HG02623 (cell line): Measurements from ENCODE around the gene CRADD.

Source experiments
- ATAC-seq: cut with Tn5 transposase; IDR thresholded peaks from one replicate; pipeline ENCODE4 v1.9.1; 2021; ENCODE audit warnings: moderate library complexity; ENCODE audit not compliant: unreplicated experiment

Gene CRADD

GRCh38 chr12:93670104-93670503 is 7.1 kb upstream of the CRADD start:
- no peak for ATAC-seq

GRCh38 chr12:93671044-93671443 is 6.1 kb upstream of the CRADD start:
- ATAC-seq, result no peak

DNA sequence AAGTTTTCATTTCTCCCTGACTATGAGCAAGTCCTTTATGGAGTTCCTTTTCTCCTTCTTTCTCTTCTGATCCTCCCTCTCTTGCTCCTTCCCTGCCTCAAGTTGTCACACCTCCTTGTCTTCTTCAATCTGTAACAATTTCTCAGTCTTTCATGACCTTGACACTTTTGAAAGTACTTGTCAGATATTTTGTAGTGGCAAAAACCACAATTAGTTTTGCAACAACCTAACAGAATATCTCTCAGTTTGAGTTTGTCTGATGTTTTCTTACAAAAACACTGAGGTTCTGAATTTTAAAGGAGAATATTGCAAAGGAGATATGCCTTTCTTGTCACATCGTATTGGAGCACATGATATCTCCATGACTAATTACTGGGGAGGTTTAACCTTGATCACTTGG is 4.1 kb upstream of the CRADD start:
- no peak for ATAC-seq

DNA sequence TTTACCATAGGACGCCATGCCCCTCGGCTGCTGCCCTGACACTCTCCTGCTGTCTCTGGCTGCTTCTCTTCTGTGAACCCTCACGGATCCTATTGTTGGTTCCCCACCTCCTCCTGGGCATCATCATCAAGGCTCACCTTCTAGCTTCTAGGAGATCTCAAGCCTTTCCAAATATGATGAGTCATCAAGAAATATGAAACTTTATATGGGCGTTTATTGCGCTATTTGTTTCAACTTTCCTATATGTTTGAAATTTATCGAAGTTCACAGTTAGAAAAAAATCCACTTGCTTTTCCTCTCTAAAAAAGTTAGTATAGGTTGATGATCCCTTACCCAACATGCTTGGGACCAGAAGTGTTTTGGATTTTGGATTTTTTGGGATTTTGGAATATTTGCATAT is 2.8 kb upstream of the CRADD start:
- ATAC-seq, result no peak

GRCh38 chr12:93676408-93677194 is 574 bp upstream of the CRADD start:
- no peak for ATAC-seq

GRCh38 chr12:93678779-93679178 is 1.6 kb downstream of the CRADD start:
- no peak for ATAC-seq

- ATAC-seq, result no peak
Measured at GRCh38 chr12:93679308-93679925, 2.2 kb downstream of the CRADD start.

- ATAC-seq, result no peak
Measured at GRCh38 chr12:93680006-93680405, 2.8 kb downstream of the CRADD start.

GRCh38 chr12:93682846-93683261 is 5.7 kb downstream of the CRADD start:
- no peak for ATAC-seq

- no peak for ATAC-seq
Measured at GRCh38 chr12:93683410-93683809, 6.2 kb downstream of the CRADD start.

GRCh38 chr12:93684716-93685115 is 7.5 kb downstream of the CRADD start:
- no peak for ATAC-seq

DNA sequence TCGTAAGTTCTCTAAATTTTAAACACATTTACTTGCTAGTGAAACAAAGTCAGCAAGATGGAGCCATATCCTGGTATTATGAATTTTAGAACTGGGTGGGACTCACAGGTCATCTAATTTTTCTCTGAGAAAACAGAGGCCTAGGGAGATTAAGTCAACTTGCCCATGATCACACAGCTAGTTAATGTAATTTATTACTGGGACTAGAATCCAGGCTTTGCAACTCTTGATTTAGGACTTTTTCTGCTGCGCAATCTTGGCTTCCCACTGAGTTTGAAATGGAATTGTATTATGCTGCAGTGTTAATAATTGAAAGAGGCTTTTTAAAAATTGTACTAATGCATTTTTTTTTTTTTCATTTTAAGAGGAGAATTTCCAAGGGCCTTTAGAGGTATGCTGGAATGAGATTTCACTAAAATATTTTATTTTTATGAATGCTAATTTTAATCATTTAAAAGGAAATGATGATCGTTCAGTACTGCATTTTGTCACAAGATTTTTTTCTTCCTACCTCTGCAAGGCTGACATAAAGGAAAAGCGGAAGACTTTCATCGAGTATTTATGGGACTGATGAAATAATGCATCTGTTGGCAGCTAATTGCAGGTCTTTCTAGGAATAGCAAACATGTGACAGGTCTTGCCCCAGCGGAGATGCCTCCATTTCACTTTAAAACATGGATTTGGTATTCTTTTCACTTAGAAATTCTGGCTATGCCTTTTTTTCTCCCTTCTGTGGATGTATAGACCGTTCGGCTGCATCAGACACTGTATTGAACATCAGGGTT is 9.6 kb downstream of the CRADD start:
- ATAC-seq, result no peak

DNA sequence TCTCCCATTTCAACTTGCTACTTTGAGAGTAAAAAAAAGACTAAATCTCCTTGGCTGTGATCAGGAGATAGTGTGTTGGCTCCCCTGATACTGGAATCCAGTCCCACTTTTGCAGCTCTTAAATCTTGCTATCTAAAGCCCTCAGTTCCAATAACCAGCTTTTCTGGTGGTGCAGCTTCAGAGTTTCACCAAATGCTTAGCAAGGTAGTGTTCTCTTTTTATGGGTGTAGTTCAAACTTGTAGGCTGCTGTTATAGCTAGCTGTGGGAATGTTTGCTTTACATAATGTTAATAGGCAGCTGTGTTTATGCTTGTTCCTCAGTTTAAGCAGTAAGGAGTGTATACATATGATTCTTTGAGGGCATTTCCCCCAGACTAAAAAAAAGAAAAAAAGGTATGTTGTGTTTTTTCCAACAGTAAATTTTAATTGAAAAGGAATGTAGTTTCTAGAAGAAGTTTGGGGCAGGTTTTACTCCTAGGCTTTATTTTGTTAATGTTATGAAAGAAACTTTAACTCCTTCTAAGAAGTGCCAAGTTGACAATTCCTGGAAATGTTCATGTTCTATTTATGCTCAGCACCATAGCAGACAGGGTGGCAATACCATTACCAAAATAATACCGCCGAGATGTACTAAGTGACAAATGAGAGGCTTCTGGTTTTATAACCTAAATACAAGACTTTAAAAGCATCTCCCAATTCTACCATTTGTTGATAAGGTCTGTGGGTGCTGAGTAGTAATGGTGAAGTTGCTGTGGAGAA is 12.1 kb downstream of the CRADD start:
- no peak for ATAC-seq

DNA sequence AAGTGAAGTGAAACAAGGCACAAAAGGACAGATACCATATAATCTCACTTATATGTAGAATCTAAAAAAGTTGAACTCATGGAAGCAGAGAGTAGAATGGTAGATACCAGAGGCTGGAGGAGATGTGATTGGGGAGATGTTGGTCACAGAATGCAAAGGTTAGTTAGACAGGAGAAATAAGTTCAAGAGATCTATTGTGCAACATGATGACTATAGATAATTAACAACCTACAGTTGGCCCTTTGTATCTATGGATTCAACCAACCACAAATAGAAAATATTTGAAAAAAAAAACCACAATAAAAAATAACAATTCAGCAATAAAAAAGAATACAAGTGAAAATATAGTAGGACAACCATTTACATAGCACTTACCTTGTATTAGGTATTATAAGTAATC is 19.3 kb downstream of the CRADD start:
- ATAC-seq, result no peak

DNA sequence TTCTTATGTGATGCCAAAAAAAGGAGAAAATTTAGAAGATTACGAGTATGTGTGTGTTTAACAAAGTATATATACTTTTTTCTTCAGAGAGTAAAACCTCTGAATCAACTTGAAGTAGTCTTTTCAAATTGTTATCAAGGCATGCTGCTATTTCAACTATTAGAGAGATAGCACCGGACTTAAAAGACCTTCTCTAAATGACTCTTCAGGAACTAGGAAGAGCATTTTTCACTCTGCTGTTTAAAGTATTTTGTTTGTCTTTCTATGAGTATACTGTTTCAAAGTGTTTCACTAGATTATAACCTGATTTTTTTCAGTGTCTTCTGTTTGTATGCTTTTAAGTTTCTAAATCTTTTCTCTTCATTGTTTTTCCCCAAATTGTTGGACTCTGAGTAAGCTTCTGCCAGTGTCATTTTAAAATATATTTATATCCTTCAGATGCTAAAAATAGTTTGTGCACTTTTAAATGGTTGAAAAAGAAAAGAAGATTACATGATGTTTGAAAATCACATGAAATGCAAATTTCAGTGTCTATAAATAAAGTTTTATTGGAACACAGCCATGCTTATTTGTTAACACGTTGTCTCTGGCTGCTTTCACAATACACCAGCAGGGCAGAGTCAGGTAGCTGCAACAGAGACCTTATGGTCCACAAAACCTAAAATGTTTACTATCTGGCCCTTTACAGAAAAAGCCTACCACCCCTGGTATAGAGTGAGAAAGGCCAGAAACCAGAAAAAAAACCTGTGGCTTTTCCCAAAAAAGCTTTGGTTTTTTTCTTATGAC is 21.3 kb downstream of the CRADD start:
- no peak for ATAC-seq

GRCh38 chr12:93699271-93700145 is 22.3 kb downstream of the CRADD start:
- no peak for ATAC-seq

GRCh38 chr12:93702707-93703315 is 25.6 kb downstream of the CRADD start:
- ATAC-seq, result no peak

DNA sequence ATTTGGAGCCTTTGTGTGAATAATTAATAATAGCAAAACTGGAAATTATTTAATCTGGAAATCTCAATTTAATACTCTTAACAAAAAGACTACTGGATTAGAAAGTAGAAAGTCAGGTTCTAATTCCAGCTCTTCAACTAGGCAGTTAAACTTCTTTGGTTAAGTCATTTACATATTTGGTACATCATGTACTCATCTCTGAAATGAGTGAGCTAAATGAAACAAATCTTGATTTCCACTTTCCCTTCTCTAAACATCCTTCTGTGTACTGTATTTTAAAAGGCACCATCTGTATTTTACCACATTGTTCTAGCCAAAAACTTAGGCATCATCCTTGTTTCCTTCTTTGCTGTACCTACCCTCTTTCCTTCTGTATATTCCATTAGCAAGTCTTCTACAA is 26.9 kb downstream of the CRADD start:
- ATAC-seq, result no peak

GRCh38 chr12:93704625-93705024 is 27.4 kb downstream of the CRADD start:
- no peak for ATAC-seq
